Colonic mucosa (tissue), 4 donors: ENCODE data around the gene SCIN. TPM values are rescaled to one million over a fixed set of nuclear protein-coding genes. Genes with fewer than 3 reads are reported as not detected.

Experiments
- DNase-seq: peaks from one replicate; pipeline ENCODE4 v3.0.0-alpha.2; 2020
- H3K27ac ChIP-seq: fragments of 200-600 bp; one replicate; pipeline ENCODE4 v1.8.0; 2021
- H3K27me3 ChIP-seq: fragments of 200-600 bp; one replicate; pipeline ENCODE4 v1.8.0; 2021
- H3K36me3 ChIP-seq: fragments of 200-600 bp; one replicate; pipeline ENCODE4 v1.8.0; 2021
- H3K4me1 ChIP-seq: fragments of 200-600 bp; one replicate; pipeline ENCODE4 v1.8.0; 2021; ENCODE audit warnings: mild to moderate bottlenecking
- H3K4me3 ChIP-seq: fragments of 200-600 bp; one replicate; pipeline ENCODE4 v1.8.0; 2021
- H3K9ac ChIP-seq, 2 donors: one replicate each; pipeline ENCODE4 v1.7.0; 2013; ENCODE audit warnings: control low read depth in 2 of 2, low read depth in 2 of 2, low read length in 2 of 2
- H3K9me3 ChIP-seq: fragments of 200-600 bp; one replicate; pipeline ENCODE4 v1.8.0; 2021
- intact Hi-C: fragments of 100-400 bp; cut with DNase I; formaldehyde crosslinking; loops from one replicate; pipeline ENCODE4 v1.14.1; 2022
- total RNA-seq, 2 donors: library from RNA; stranded (reverse); fragmentation: NEBNext Ultra II Directional in 1 of 2; extraction: Animal tissue kit (Norgen Biotek cat#: 25700) in 1 of 2; gene quantifications; one replicate each; pipeline ENCODE4 v1.2.1, GENCODE V29; 2021
- TF ChIP-seq, protein P1 (sequence below): fragments of 200-600 bp; IDR thresholded peaks from one replicate; pipeline ENCODE4 v1.8.0; 2022; ENCODE audit warnings: antibody characterized with exemption, mild to moderate bottlenecking
- donor health status: healthy.
- donor health status: DM: no; HTN: no; CAD: no.
- donor health status: DM: no; HTN: no; CAD: no.

Gene SCIN
- total RNA-seq, 2 donors from 2014 or later = 20.8 to 57.4 TPM

DNA sequence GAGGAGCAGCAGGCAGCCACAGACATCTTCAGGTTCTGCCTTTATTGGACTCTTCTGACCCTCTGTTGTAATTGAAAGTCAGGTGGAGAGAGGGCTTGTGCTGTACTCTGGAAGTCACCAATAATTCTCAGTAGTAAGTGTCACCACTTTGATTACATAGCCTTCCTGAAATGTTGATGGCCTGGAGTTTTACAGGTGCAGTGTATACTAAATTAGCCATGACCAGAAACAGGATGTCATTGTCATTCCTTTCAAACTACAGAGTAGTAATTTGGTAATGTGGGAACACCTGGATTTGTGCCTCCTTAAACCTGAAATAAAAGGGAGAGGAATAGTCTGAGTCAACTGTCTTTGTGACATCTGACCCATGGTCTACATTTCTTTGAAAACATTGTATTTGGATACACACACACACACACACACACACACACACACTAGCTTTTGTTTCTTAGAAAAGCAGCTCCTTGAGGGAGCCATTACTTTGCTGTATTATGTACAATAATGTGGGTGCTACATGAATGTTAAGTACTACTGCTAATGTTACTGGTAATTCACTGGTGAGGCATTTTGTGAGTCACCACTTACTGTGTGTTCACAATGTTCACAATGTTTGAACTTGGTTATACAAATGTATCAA lies 136.5 kb downstream of the SCIN start:
- Histone ChIP-seq H3K4me3 (no peak overlapping the region), H3K36me3 (no peaks in the 10 kb centered on the region), H3K4me1 (no peaks in the 10 kb centered on the region), H3K27me3 (no peaks in the 10 kb centered on the region), H3K9me3 (no peaks in the 10 kb centered on the region), H3K27ac (no peak overlapping the region), H3K9ac (no peak overlapping the region)
- TF ChIP-seq, protein P1, sequence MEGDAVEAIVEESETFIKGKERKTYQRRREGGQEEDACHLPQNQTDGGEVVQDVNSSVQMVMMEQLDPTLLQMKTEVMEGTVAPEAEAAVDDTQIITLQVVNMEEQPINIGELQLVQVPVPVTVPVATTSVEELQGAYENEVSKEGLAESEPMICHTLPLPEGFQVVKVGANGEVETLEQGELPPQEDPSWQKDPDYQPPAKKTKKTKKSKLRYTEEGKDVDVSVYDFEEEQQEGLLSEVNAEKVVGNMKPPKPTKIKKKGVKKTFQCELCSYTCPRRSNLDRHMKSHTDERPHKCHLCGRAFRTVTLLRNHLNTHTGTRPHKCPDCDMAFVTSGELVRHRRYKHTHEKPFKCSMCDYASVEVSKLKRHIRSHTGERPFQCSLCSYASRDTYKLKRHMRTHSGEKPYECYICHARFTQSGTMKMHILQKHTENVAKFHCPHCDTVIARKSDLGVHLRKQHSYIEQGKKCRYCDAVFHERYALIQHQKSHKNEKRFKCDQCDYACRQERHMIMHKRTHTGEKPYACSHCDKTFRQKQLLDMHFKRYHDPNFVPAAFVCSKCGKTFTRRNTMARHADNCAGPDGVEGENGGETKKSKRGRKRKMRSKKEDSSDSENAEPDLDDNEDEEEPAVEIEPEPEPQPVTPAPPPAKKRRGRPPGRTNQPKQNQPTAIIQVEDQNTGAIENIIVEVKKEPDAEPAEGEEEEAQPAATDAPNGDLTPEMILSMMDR = no peak
- intact Hi-C loops = no loop called here
- no peak for DNase-seq

DNA sequence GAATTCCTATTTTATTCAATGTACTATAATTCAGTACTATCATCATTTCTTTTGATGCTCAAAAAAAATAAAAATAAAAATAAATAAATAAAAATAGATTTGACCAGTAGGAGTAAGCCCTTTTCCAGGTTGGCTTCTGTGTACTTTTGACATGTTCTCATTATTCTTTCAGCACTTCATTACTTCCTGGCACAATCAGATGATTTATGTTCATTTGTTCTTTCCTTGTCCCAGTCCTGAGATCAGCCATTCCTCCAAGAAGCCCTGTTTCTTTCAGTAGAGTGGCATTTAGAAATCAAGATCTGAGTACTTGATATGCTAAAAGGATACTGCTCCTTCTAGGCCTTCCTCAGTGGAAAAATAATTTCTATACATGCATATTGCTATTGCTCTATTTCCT lies 137.8 kb downstream of the SCIN start:
- H3K9ac ChIP-seq = no peak overlapping the region

More for the DNA sequence above, 137.8 kb downstream of the SCIN start:
- no peak overlapping the region for H3K4me3 ChIP-seq
- no peaks in the 10 kb centered on the region for H3K27me3 ChIP-seq
- TF ChIP-seq, protein P1 = no peak
- H3K36me3 ChIP-seq = no peaks in the 10 kb centered on the region
- intact Hi-C loops = no loop called here
- H3K4me1 ChIP-seq = peaks cover 3% of the 10 kb centered on the region
- DNase-seq = no peak
- H3K9me3 ChIP-seq = no peaks in the 10 kb centered on the region
- no peak overlapping the region for H3K27ac ChIP-seq

Other genes starting within 250 kb of the SCIN start
- gene VWDE, start 166.9 kb upstream of the SCIN start, total RNA-seq = 1 to 10 TPM in 1 of 2 donors, under 1 TPM in 1; 0.59 to 1.2 TPM
- 10 to 100 TPM; 27.5 to 88.8 TPM for gene ARL4A, start 116.9 kb downstream of the SCIN start, total RNA-seq